SKM-1 (cell line): ENCODE measurements around the gene SYT12.

Source experiments
- DNase-seq: peaks from one replicate; lab custom pipeline; 2025; ENCODE audit not compliant: unreplicated experiment; lab: John Stamatoyannopoulos, UW

The SYT12 gene

DNA sequence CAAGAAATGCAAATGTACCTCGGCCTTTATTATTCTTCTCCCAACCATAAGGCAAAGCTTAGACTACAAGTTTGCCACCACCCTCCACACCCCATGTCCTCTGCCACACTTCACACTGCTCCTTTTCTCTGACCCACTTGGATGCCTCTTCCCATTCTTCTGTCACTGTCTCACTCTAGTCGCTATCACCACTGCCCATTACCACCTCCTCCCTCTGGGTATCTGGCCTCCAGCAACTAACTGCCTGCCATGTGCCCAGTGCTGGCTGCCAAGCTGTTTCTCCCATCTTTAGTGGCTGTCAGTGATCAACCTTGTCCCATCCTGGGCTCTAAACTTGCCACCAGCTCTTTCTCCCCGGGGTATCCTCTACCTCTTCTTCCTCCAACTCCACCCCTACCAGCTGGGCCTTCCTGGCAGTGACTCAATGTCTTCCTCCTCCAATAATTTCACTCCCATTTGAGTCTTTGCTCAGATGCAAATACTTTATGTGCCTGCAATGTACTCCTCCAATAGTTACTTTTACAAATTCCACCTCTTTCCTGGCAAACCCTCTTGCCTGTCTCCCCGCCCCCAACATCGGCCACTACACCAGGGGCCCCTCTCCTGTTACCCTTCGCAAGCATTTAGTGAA lies 76.0 kb downstream of the SYT12 start:
- no peak for DNase-seq

DNA sequence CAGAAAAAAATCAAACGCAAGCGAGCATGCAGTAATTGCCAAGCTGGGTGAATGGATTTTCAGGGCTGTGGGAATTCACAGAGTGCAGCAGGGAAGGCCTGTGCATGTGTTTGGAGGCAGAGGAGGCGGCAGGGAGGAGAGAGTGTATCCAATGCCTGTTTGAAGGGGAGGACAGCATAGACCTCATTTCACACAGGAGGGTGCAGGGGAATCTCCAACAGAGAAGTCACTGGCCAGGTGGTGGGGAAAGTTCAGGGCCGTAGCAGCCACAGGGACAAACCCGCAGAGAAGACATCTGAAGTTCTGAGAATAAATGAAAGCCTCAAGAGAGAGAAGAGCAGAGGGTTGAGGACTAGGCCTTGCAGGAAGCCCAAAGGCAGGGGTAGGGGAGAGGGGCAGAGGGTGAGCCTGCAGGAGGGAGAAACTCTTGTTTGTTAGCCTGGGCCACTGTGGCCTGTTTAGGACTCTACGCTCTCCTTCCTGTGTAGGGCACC lies 76.9 kb downstream of the SYT12 start:
- no peak for DNase-seq
